ENCODE results near the gene NINJ2. TPM values are rescaled to one million over a fixed set of nuclear protein-coding genes. Genes with fewer than 3 reads are reported as not detected.
A peak's percentile ranks its signal among the peaks of the same experiment; 100 is the strongest.

Gene NINJ2
- total and polyA plus RNA-seq, 3 donors from 2014 or later, result 9.2 to 17.3 (median 11.2) TPM

DNA sequence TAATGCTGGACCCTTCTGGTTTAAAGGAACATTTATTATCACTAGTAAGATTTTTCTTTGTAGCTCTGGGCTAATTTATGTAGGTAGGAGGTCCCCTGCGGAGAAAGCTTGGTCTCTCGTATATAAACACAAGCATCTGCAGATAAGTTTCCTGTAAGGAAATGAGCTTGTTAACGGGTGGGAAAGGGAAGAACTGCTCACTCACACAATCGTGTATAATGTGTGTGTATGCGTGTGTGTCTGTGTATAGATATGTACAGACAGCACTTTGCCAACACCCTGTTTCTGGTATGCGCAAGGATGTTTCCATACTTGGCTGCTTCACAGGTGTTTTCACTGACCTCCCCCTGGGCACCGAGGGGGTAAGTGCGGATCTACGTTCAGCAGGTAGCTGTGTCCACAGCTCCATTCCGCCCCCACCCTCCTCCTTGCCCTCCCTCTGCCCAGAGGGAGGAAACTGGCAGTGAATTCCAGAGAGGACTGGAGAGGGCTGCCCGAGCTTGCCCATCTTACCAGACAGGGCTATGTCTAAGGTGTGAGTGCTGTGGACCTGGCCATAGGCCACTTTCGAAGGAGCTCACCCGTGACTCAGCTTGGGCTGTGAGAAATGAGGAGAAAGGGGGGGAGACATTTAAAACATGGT lies 65.2 kb downstream of the NINJ2 start:
- Histone ChIP-seq H3K4me1 (no peaks in the 10 kb centered on the region), H3K27ac (no peak overlapping the region), H3K9me3 (no peaks in the 10 kb centered on the region), H3K27me3 (no peaks in the 10 kb centered on the region), H3K4me3 (no peak overlapping the region), H3K36me3 (ENCODE audit: low read depth, missing control alignments) (no peaks in the 10 kb centered on the region)
- intact Hi-C loops (cut with DNase I; ENCODE audit: low total_unique reads), result no loop called here
- WGBS, 2 donors, result 72 to 74% methylated on average over 13 of the region's 13 CpGs
- no peak for DNase-seq
- no peak for TF ChIP-seq POLR2A (IDR thresholded peaks at IDR 0.05)
- TF ChIP-seq, protein P1, sequence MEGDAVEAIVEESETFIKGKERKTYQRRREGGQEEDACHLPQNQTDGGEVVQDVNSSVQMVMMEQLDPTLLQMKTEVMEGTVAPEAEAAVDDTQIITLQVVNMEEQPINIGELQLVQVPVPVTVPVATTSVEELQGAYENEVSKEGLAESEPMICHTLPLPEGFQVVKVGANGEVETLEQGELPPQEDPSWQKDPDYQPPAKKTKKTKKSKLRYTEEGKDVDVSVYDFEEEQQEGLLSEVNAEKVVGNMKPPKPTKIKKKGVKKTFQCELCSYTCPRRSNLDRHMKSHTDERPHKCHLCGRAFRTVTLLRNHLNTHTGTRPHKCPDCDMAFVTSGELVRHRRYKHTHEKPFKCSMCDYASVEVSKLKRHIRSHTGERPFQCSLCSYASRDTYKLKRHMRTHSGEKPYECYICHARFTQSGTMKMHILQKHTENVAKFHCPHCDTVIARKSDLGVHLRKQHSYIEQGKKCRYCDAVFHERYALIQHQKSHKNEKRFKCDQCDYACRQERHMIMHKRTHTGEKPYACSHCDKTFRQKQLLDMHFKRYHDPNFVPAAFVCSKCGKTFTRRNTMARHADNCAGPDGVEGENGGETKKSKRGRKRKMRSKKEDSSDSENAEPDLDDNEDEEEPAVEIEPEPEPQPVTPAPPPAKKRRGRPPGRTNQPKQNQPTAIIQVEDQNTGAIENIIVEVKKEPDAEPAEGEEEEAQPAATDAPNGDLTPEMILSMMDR (IDR thresholded peaks at IDR 0.05), result no peak

DNA sequence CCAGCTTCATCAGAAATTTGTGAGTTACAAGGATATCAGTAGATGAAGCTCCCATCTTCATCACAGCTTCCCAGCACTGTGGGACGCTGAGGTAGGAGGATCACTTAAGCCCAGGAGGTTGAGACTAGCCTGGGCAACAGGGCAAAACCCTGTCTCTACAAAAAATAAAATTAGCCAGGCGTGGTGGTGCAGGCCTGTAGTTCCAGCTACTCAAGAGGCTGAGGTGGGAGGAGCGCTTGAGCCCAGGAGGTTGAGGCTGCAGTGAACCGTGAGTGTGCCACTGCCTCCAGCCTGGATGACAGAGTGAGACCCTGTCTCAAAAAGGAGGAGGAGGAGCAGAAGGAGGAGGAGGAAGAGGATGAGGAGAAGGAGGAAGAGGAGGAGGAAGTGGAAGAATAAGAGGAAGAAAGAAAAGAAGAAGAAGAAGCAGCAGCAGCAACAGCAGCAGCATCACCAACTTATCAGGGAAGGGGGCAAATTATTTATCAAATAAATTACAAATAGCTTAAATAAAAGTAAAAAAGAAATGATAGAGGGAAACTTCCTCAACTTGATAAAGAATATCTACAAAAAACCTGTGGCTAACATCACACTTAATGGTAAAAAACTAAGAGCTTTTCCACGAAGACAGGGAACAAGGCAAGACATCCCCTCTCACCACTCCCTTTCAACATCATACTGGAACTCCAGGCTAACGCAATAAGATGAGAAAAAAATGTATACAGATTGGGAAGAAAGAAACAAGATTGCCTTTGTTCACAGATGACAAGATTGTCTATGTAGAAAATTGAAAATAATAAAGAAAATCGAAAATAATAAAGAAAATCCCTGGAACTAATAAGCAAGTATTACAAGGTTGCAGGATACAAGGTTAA lies 69.6 kb downstream of the NINJ2 start:
- no peak for DNase-seq
- Histone ChIP-seq H3K4me1 (peaks cover 10% of the 10 kb centered on the region), H3K36me3 (ENCODE audit: low read depth, missing control alignments) (no peaks in the 10 kb centered on the region), H3K27me3 (no peaks in the 10 kb centered on the region), H3K9me3 (no peaks in the 10 kb centered on the region), H3K27ac (peak overlapping the region in 1 of 2 donors; percentile 11), H3K4me3 (no peak overlapping the region)
- no peak for TF ChIP-seq POLR2A (IDR thresholded peaks at IDR 0.05)
- TF ChIP-seq, protein P1 (IDR thresholded peaks at IDR 0.05), result no peak
- 73 to 84% methylated on average over 7 of the region's 7 CpGs for WGBS, 2 donors
- intact Hi-C loops (cut with DNase I; ENCODE audit: low total_unique reads), result no loop called here

DNA sequence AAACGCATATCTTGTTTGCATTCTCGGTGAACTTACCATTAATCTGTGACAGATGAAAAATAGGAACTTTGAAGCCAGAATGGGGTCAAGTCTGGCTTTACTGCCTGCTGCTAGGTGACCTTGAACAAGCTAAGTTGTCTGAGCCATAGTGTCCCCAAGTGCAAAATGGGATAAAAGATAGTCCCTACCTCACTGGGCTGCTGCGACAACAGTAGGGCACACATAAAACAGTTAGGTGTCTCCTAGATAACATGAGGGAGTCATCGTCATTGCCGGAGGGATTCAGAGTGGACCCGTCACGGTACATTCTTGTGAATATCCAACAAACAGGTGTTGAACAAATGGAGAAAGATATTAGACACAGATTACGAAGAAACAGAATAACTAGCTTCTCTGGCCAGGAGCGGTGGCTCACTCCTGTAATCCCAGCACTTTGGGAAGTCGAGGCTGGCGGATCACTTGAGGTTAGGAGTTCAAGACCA lies 71.2 kb downstream of the NINJ2 start:
- WGBS, 2 donors, result 65 to 73% methylated on average over 11 of the region's 11 CpGs
- peaks cover 10% of the 10 kb centered on the region for H3K4me1 ChIP-seq
- H3K27ac ChIP-seq, result peak overlapping the region; percentile 23 to 45
- no peak overlapping the region for H3K4me3 ChIP-seq
- H3K9me3 ChIP-seq, result no peaks in the 10 kb centered on the region
- TF ChIP-seq, protein P1 (IDR thresholded peaks at IDR 0.05), result no peak
- TF ChIP-seq POLR2A (IDR thresholded peaks at IDR 0.05), result no peak
- DNase-seq, result no peak
- no peaks in the 10 kb centered on the region for H3K27me3 ChIP-seq
- intact Hi-C loops (cut with DNase I; ENCODE audit: low total_unique reads), result no loop called here
- H3K36me3 ChIP-seq (ENCODE audit: low read depth, missing control alignments), result no peaks in the 10 kb centered on the region

DNA sequence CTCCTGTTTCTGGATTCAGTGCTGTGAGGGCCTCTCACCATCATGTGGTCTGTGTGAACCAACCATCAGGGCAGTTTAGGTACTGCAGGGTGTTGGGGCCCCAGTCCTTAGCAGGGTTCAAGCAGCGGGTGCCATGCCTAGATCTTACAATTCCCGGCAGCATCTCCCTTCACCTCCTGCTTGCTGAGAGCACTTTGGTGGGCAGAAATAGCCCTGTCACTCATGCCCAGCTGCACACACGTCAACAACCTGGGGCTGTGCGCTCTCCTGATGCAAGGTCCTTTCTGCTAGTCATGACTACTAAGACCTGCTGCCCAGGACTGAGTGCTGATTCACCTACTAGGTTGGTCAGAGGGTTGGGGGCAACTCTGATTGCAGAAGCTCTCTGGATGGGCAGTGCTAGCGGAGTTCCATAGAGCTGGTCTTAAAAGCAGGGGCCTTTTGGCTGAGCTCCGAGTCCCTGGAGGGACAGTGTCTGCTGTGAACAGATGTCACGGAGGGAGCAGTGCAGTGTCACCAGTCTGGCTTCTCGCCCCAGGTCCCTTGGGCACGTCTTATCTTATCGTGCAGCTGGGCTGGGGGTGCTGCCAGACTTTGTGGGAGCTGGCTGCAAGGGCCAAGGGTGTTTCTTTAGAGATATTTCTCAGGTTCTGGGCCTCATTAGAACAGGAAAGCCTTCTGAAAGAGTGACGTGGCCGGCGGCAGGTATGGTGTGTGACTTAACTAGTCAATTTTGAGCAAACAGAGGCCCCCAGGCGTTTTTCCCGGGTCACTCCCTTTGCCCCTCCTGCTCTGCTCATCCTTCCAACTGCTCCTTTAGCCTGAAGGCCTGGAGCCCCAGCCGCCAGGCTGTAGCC lies 71.8 kb downstream of the NINJ2 start:
- intact Hi-C loops (cut with DNase I; ENCODE audit: low total_unique reads), result no loop called here
- DNase-seq, result peak; percentile 91
- TF ChIP-seq, protein P1 (IDR thresholded peaks at IDR 0.05), result no peak
- no peak for TF ChIP-seq POLR2A (IDR thresholded peaks at IDR 0.05)
- Histone ChIP-seq H3K9me3 (no peaks in the 10 kb centered on the region), H3K4me3 (no peak overlapping the region), H3K36me3 (ENCODE audit: low read depth, missing control alignments) (no peaks in the 10 kb centered on the region), H3K4me1 (peaks cover 10% of the 10 kb centered on the region), H3K27me3 (no peaks in the 10 kb centered on the region), H3K27ac (peak overlapping the region; percentile 23 to 45)
- WGBS, 2 donors, result 40 to 63% methylated on average over 11 to 16 of the region's 16 CpGs
